Measurements from ENCODE around the gene MROH2A.
"Not testable (repeated sequence)": the region's sequence is repeated elsewhere in the genome, so short reads cannot be mapped to it uniquely, and the experiment has no call there.

MROH2A gene

DNA sequence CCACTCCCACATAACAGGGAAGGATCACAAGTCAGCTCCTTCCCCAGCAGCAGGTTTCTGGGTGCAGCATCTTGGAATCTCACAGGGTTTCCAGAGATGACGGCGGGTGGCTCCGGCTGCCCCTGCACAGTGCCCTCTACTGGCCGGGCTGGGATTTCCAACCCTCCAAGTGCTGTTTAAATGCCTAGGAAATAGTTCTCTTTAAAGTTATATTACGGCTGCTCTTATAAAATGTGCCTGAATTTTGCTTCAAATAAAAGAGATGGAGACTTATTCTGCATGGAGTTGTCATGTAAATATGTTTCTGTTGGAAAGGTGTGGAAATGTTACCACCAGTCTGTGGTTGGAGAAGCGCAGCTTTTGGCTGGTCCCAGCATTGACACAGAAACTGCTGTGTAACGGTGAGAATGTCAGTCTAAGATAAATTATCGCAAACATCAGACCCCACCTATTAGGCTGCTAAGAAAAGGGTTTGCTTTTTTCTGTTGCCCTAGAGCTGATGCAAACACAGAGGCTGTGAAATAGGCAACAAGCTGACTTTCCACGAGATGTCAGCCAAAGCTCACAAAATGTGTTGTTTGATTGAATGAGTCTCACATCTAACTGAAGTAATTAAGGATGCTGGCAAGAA is 79.5 kb downstream of the MROH2A start:
- DNase-seq: peak; percentile 31 to 51

DNA sequence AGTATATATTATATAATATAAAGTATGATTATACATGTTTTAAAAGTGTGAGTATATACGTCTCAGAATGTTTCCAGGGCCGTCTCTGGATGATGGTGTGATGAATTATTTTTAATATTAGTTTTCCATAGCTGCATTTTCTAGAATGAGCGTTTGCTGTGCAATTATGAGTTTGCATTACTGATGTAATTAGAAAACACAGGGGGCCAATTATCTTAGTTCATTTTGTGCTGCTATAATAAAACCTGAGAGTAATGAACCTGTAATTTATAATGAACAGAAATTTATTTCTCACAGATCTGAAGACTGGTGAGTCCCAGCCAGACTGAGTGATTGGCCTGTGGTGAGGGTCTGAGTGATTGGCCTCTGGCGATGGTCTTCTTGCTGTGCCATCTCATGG is 80.2 kb downstream of the MROH2A start:
- DNase-seq: no peak

DNA sequence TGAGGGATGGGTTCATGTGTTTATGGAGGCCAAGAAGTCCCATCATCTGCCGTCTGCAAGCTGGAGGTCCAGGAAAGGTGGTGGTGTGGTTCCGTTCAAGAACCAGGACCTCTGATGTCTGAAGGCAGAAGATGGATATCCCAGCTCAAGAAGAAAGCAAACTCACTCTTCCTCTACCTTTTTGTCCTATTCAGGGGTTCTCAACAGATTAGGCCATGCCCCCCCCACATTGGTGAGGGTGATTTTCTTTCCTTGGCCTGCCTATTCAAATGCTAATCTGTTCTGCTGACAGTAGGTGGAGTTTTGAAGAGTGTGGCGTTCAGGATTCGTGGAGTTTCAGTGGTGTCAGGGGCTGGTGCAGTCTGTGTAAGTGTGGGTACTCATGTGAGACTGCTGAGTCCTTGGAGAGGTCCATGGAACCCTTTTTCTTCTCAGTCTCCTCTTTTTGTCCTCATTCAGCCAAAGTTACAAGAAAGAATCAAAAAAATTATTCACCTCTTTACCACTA is 84.2 kb downstream of the MROH2A start:
- no peak for DNase-seq

DNA sequence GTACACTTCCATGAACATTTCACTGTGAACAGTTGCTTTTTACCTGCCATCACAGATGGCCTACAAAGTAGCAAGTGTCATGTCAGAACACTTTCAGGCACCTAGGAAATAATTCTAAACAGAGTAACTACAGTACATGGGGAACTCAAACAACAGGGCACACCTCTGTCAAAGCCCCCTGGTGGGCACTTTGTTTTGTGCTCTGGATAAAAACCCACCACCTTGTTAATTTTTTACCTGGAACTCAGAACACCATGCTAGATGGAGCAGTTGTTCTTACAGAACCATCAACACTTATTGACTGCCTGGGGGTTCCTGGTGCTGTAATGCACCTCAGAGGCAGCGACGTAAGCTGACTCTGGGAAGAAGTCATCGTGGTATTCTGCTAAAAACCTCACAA is 87.7 kb downstream of the MROH2A start:
- no peak for DNase-seq

DNA sequence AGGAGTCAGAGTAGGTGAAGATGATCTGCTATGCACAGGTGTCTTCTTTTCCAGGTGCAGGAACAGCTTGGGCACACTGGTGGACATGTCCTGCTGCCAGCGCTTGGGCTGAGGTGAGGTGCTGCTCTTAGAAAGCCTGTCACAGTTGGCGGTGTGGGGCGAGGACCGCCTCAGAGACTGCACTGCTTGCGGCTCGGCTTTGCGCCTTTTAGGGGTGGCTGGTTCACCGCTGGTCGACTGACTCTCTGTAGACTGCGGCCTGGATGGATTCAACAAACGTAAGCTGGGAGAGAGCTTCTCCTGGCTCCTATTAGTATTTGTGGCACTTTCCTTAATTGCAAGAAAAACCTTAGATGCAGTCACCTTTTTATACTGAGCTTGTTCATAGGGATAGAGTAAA is 88.3 kb downstream of the MROH2A start:
- no peak for DNase-seq

DNA sequence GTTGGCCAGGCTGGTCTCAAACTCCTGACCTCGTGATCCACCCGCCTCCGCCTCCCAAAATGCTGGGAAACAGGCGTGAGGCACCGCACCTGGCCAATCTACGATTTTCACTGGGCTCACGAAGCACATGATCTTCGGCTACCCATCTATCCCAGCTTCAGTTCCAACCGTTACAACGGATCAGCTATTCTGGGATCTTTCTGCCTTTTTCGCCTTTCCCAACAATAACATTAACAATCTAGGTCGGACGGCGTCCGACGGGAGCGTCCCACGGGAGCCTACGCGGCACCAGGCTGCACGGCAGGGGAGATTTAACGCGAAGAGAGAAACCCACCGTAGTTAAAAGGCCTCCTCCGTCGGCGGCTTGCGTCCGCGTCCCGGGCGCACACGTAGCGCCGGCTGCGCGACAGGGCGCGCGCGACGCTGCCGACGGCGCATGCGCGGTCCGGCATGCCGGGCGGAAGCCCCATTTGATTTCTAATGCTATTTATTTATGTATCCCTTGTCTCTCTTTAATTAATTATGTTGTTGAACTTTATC is 89.9 kb downstream of the MROH2A start, which contains the start of gene MSL3B:
MSL3B (minus strand) TSS at position 394 of the 540 bp plus-strand sequence.
- peak; percentile 62 to 65 for DNase-seq

DNA sequence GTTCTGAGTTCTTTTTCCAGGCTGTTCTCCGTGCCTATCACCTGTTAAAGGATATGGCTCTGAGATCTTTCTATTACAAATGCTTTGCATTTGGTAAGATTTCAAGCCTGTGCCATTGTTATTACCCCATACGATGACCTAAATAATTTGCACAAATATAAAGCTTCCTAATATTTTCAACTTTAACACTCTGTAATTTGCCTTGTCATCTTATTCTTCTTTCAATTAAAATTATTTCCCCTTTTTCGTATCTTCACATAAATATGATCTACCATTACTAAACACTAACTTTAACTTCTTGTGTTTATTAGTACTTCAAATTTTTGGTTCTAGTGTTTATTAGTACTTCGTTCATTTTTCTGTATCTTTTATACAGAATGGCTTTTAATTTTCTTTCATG is 93.3 kb downstream of the MROH2A start:
- DNase-seq: no peak

DNA sequence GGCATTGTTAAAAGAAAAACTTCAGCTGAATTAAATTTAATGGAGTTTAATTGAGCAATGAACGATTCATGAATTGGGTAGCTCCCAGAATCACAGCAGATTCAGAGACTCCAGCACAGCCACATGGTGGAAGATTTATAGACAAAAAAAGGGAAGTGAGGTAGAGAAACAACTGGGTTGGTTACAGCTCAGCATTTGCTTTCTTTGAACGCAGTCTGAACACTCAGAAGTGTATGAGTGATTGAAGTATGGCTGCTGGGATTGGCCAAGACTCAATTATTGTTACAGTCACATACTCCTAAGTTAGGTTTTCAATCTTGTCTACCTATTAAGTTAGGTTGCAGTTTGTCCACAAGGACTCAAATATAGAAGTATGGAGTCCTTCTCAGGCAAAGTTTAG is 94.0 kb downstream of the MROH2A start:
- not testable (repeated sequence) for DNase-seq

DNA sequence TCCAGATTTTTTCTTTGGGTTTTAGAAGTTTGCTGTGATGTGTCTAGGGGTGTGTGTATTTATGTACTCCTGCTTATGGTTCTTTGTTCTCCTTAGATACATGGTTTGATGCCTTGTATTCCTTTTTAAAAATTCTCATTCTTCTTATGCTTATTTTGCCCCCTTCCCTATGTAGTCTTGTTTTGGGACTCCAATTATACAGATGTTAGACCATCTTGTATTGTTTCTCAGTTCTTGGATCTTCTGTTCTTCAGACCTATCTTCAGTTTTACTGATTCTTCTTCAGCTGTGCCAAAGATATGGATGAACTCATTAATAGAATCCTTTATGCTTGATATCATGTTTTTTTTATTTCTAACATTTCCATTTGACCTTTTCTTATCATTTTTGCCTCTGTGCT is 104.2 kb downstream of the MROH2A start:
- no peak for DNase-seq
